ENCODE measurements around the gene PPM1F.

Gene PPM1F

GRCh38 chr22:21952586-21953571 lies at the start of gene PPM1F:
TSS of gene PPM1F (minus strand) at chr22:21952848. CDS start at chr22:21946048, 6,800 bp downstream.
- Histone ChIP-seq H3K9ac (ENCODE audit: low read depth, low read length) (no peak within 1 kb of the TSS), H3K36me3 (ENCODE audit: control insufficient read depth, insufficient read depth, low read length) (no peaks in the 10 kb centered on the region), H3K4me3 (ENCODE audit: low read depth, low read length) (peak within 1 kb of the TSS; percentile 78), H3K4me1 (ENCODE audit: control insufficient read depth, insufficient read depth, low read length) (0 out of 2 replicates have a peak, but pooled peaks cover 5% of the 10 kb centered on the region), H3K27ac (ENCODE audit: low read depth, low read length) (no peak within 1 kb of the TSS), H3K27me3 (ENCODE audit: control insufficient read depth, insufficient read depth, low read length) (peaks cover 12% of the 10 kb centered on the region; the same call in 1 of the 2 replicates), H3K9me3 (ENCODE audit: control insufficient read depth, insufficient read depth, low read length) (peaks cover 4% of the 10 kb centered on the region; the same call in 1 of the 2 replicates)

GRCh38 chr22:22001664-22002525 lies 49.2 kb upstream of the PPM1F start:
- Histone ChIP-seq H3K4me3 (ENCODE audit: low read depth, low read length) (no peak overlapping the region), H3K9me3 (ENCODE audit: control insufficient read depth, insufficient read depth, low read length) (no peaks in the 10 kb centered on the region), H3K27ac (ENCODE audit: low read depth, low read length) (no peak overlapping the region), H3K27me3 (ENCODE audit: control insufficient read depth, insufficient read depth, low read length) (peaks cover 94% of the 10 kb centered on the region), H3K9ac (ENCODE audit: low read depth, low read length) (no peak overlapping the region), H3K4me1 (ENCODE audit: control insufficient read depth, insufficient read depth, low read length) (no peaks in the 10 kb centered on the region), H3K36me3 (ENCODE audit: control insufficient read depth, insufficient read depth, low read length) (no peaks in the 10 kb centered on the region)

GRCh38 chr22:21998595-21999247 lies 46.1 kb upstream of the PPM1F start:
- Histone ChIP-seq H3K4me3 (ENCODE audit: low read depth, low read length) (no peak overlapping the region), H3K27ac (ENCODE audit: low read depth, low read length) (no peak overlapping the region), H3K9me3 (ENCODE audit: control insufficient read depth, insufficient read depth, low read length) (no peaks in the 10 kb centered on the region), H3K9ac (ENCODE audit: low read depth, low read length) (no peak overlapping the region), H3K4me1 (ENCODE audit: control insufficient read depth, insufficient read depth, low read length) (no peaks in the 10 kb centered on the region), H3K27me3 (ENCODE audit: control insufficient read depth, insufficient read depth, low read length) (peaks cover 99% of the 10 kb centered on the region), H3K36me3 (ENCODE audit: control insufficient read depth, insufficient read depth, low read length) (no peaks in the 10 kb centered on the region)

GRCh38 chr22:21996175-21996720 lies 43.6 kb upstream of the PPM1F start:
- Histone ChIP-seq H3K36me3 (ENCODE audit: control insufficient read depth, insufficient read depth, low read length) (no peaks in the 10 kb centered on the region), H3K4me1 (ENCODE audit: control insufficient read depth, insufficient read depth, low read length) (no peaks in the 10 kb centered on the region), H3K4me3 (ENCODE audit: low read depth, low read length) (no peak overlapping the region), H3K27me3 (ENCODE audit: control insufficient read depth, insufficient read depth, low read length) (peaks cover 97% of the 10 kb centered on the region), H3K27ac (ENCODE audit: low read depth, low read length) (no peak overlapping the region), H3K9me3 (ENCODE audit: control insufficient read depth, insufficient read depth, low read length) (no peaks in the 10 kb centered on the region), H3K9ac (ENCODE audit: low read depth, low read length) (no peak overlapping the region)

GRCh38 chr22:21995660-21996059 lies 43.0 kb upstream of the PPM1F start:
- no peaks in the 10 kb centered on the region for H3K36me3 ChIP-seq (ENCODE audit: control insufficient read depth, insufficient read depth, low read length)
- H3K27me3 ChIP-seq (ENCODE audit: control insufficient read depth, insufficient read depth, low read length), result peaks cover 97% of the 10 kb centered on the region
- no peak overlapping the region for H3K4me3 ChIP-seq (ENCODE audit: low read depth, low read length)
- H3K9me3 ChIP-seq (ENCODE audit: control insufficient read depth, insufficient read depth, low read length), result no peaks in the 10 kb centered on the region
- H3K9ac ChIP-seq (ENCODE audit: low read depth, low read length), result no peak overlapping the region
- no peak overlapping the region for H3K27ac ChIP-seq (ENCODE audit: low read depth, low read length)
- no peaks in the 10 kb centered on the region for H3K4me1 ChIP-seq (ENCODE audit: control insufficient read depth, insufficient read depth, low read length)

- Histone ChIP-seq H3K4me3 (ENCODE audit: low read depth, low read length) (no peak overlapping the region), H3K27ac (ENCODE audit: low read depth, low read length) (no peak overlapping the region), H3K4me1 (ENCODE audit: control insufficient read depth, insufficient read depth, low read length) (no peaks in the 10 kb centered on the region), H3K9ac (ENCODE audit: low read depth, low read length) (no peak overlapping the region), H3K27me3 (ENCODE audit: control insufficient read depth, insufficient read depth, low read length) (peaks cover 97% of the 10 kb centered on the region), H3K9me3 (ENCODE audit: control insufficient read depth, insufficient read depth, low read length) (no peaks in the 10 kb centered on the region), H3K36me3 (ENCODE audit: control insufficient read depth, insufficient read depth, low read length) (no peaks in the 10 kb centered on the region)
Measured at GRCh38 chr22:21994881-21995444, 42.3 kb upstream of the PPM1F start.

GRCh38 chr22:21992593-21993237 lies 40.1 kb upstream of the PPM1F start:
- no peak overlapping the region for H3K9ac ChIP-seq (ENCODE audit: low read depth, low read length)
- no peak overlapping the region for H3K27ac ChIP-seq (ENCODE audit: low read depth, low read length)
- peaks cover 97% of the 10 kb centered on the region for H3K27me3 ChIP-seq (ENCODE audit: control insufficient read depth, insufficient read depth, low read length)
- no peak overlapping the region for H3K4me3 ChIP-seq (ENCODE audit: low read depth, low read length)
- no peaks in the 10 kb centered on the region for H3K4me1 ChIP-seq (ENCODE audit: control insufficient read depth, insufficient read depth, low read length)
- H3K9me3 ChIP-seq (ENCODE audit: control insufficient read depth, insufficient read depth, low read length), result no peaks in the 10 kb centered on the region
- no peaks in the 10 kb centered on the region for H3K36me3 ChIP-seq (ENCODE audit: control insufficient read depth, insufficient read depth, low read length)

- Histone ChIP-seq H3K4me1 (ENCODE audit: control insufficient read depth, insufficient read depth, low read length) (no peaks in the 10 kb centered on the region), H3K27me3 (ENCODE audit: control insufficient read depth, insufficient read depth, low read length) (peaks cover 97% of the 10 kb centered on the region), H3K4me3 (ENCODE audit: low read depth, low read length) (no peak overlapping the region), H3K27ac (ENCODE audit: low read depth, low read length) (no peak overlapping the region), H3K9ac (ENCODE audit: low read depth, low read length) (no peak overlapping the region), H3K9me3 (ENCODE audit: control insufficient read depth, insufficient read depth, low read length) (no peaks in the 10 kb centered on the region), H3K36me3 (ENCODE audit: control insufficient read depth, insufficient read depth, low read length) (no peaks in the 10 kb centered on the region)
Measured at GRCh38 chr22:21991774-21992173, 39.1 kb upstream of the PPM1F start.

GRCh38 chr22:21991304-21991596 lies 38.6 kb upstream of the PPM1F start:
- Histone ChIP-seq H3K4me3 (ENCODE audit: low read depth, low read length) (no peak overlapping the region), H3K4me1 (ENCODE audit: control insufficient read depth, insufficient read depth, low read length) (no peaks in the 10 kb centered on the region), H3K36me3 (ENCODE audit: control insufficient read depth, insufficient read depth, low read length) (no peaks in the 10 kb centered on the region), H3K27ac (ENCODE audit: low read depth, low read length) (no peak overlapping the region), H3K27me3 (ENCODE audit: control insufficient read depth, insufficient read depth, low read length) (peaks cover 92% of the 10 kb centered on the region), H3K9ac (ENCODE audit: low read depth, low read length) (no peak overlapping the region), H3K9me3 (ENCODE audit: control insufficient read depth, insufficient read depth, low read length) (no peaks in the 10 kb centered on the region)

Data from HUES48 (cell line).